Measurements from ENCODE around the gene PLEKHH3.
A peak's percentile ranks its signal among the peaks of the same experiment; 100 is the strongest.

PLEKHH3 gene

DNA sequence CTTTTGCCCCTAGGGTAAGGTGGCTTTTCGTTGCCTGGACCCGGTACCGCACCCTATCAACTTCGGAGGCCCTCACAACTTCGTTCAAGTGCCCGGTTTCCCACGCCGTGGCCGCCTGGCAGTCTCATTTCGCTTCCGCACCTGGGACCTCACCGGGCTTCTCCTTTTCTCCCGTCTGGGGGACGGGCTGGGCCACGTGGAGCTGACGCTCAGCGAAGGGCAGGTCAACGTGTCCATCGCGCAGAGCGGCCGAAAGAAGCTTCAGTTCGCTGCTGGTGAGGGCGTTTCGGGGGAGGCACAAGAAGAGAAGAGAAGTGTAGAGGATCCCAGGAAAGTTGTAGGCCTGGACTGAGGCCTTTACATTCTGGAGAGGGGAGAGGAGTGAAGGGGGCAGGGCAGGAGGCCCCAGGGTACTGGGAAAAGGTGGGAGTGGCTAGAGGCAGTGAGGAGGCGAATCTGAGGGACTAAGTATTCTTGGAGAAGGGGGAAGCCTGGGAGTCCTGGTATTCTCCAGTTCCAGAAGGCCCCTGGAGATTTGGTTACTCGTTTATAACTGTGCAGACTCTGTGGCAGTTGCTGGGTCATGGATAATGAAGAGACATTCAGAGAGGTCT, 11.0 kb upstream of the PLEKHH3 start:
- DNase-seq = no peak
- in situ Hi-C loops (cut with MboI; ENCODE audit: low pct_unique_long_range_greater_than_20kb, low sequenced_read_pairs) = no loop called here

GRCh38 chr17:42686520-42687128, 9.8 kb upstream of the PLEKHH3 start:
- DNase-seq = no peak
- in situ Hi-C loops (cut with MboI; ENCODE audit: low pct_unique_long_range_greater_than_20kb, low sequenced_read_pairs) = no loop called here

DNA sequence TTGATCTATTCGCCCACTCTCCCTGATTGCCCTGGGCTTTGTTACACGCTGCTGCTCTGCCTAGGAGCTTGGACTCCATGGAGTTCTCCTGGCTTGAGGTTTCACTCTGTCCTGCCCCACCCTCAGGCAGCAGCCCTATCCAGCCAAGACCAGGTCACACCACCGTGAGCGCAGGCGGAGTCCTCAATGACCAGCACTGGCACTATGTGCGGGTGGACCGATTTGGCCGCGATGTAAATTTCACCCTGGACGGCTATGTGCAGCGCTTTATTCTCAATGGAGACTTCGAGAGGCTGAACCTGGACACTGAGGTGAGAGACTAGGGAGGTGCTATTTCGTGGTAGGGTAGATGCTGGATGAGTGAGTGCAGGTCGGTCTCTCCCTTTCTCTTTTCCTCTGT, 9.0 kb upstream of the PLEKHH3 start:
- no peak for DNase-seq
- in situ Hi-C loops (cut with MboI; ENCODE audit: low pct_unique_long_range_greater_than_20kb, low sequenced_read_pairs) = no loop called here

DNA sequence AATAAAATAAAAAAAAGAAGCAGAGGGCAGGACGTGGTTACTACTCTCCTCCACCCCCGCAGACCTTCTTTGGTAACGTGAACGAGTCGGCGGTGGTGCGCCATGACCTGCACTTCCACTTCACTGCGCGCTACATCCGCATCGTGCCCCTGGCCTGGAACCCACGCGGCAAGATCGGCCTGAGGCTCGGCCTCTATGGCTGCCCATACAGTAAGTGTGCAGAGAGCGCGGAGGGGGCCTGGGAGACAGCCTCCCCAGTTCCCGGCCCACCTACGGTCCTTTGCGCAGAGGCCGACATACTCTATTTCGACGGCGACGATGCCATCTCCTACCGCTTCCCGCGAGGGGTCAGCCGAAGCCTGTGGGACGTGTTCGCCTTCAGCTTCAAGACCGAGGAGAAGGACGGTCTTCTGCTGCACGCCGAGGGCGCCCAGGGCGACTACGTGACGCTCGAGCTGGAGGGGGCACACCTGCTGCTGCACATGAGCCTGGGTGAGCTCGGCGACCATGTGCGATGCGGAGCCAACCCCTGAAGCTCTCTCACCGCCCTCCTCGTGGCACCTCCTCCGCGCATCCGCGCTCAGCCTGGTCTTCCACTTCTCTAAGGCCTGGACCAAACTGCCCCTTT, 8.2 kb upstream of the PLEKHH3 start:
- in situ Hi-C loops (cut with MboI; ENCODE audit: low pct_unique_long_range_greater_than_20kb, low sequenced_read_pairs) = no loop called here
- no peak for DNase-seq

- in situ Hi-C loops (cut with MboI; ENCODE audit: low pct_unique_long_range_greater_than_20kb, low sequenced_read_pairs) = no loop called here
- DNase-seq = no peak
These were observed 6.7 kb upstream of the PLEKHH3 start for GRCh38 chr17:42683407-42684034.

DNA sequence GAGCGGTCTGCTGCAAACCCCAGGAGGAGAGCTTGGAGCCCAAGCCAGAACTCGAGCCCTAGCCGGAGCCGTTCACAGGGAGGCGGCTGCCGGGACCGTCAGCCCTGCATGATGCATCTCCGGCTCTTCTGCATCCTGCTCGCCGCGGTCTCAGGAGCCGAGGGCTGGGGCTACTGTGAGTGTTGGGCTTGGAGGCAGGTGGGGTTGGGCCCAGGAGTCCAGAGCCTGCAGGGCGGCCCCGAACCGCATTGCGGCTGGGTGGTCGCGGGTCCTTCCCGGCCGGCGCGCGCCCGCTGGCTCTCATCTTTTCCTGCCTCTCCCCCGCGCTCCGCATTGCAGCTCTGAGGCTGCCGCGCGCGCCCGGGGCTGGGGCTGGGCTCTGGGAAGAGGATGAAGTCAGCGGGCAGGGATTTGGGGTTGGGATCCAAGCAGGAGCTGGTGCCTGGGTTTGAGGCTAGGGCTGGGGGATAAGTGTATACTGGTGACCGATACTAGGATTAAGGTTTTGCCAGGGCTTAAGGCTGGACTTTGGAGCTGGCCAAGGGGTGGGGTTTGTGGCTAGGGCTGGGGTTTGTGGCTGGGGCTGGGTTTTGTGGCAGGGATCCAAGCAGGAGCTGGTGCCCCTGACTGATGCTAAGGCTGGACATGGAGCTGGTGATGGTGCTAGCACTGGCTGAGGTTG, 6.1 kb upstream of the PLEKHH3 start:
- in situ Hi-C loops (cut with MboI; ENCODE audit: low pct_unique_long_range_greater_than_20kb, low sequenced_read_pairs) = no loop called here
- DNase-seq = peak; percentile 44

- in situ Hi-C loops (cut with MboI; ENCODE audit: low pct_unique_long_range_greater_than_20kb, low sequenced_read_pairs) = no loop called here
- DNase-seq = peak; percentile 60
These were observed 5.4 kb upstream of the PLEKHH3 start, which contains the start of gene CNTNAP1 for GRCh38 chr17:42681976-42682721. CNTNAP1 (plus strand) TSS chr17:42682531; CDS start chr17:42682830, 299 bp downstream.

- in situ Hi-C loops (cut with MboI; ENCODE audit: low pct_unique_long_range_greater_than_20kb, low sequenced_read_pairs) = no loop called here
- DNase-seq = peak; percentile 13
These were observed 3.6 kb upstream of the PLEKHH3 start for GRCh38 chr17:42680331-42680808.

GRCh38 chr17:42679492-42680330, 2.9 kb upstream of the PLEKHH3 start:
- in situ Hi-C loops (cut with MboI; ENCODE audit: low pct_unique_long_range_greater_than_20kb, low sequenced_read_pairs) = no loop called here
- peak; percentile 85 for DNase-seq

DNA sequence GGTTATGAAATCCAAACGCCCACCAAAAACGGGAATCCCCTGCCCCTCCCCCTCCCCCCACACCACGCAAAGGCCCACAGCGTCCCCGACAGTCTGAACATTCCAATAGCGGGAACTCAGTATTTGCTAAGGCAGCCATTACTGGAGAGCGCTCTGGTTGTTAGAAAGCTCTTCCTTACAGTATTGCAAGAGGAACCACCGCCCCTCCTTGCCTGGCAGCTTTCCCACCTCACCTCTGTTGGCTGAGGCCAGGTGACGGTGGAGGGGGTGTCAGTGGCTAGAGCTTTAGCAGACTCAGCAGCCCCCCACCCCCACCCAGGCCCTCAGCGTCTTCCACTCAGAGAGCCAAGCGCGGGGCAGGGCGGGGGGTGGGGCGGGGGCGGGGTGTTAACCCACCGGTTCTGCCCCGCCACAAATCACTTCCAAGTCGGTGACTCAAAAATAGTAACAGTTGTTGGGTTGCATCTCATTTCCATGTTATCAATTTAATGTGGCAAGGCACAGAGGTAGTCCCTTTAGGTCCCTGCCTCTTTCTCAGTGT, 2.2 kb upstream of the PLEKHH3 start:
- in situ Hi-C loops (cut with MboI; ENCODE audit: low pct_unique_long_range_greater_than_20kb, low sequenced_read_pairs) = no loop called here
- peak; percentile 53 for DNase-seq

- DNase-seq = peak; percentile 92
- in situ Hi-C loops (cut with MboI; ENCODE audit: low pct_unique_long_range_greater_than_20kb, low sequenced_read_pairs) = no loop called here
These were observed 1.4 kb upstream of the PLEKHH3 start for GRCh38 chr17:42677921-42678781.

- in situ Hi-C loops (cut with MboI; ENCODE audit: low pct_unique_long_range_greater_than_20kb, low sequenced_read_pairs) = no loop called here
- peak; percentile 99 for DNase-seq
These were observed 441 bp upstream of the PLEKHH3 start for GRCh38 chr17:42677012-42677857.

DNA sequence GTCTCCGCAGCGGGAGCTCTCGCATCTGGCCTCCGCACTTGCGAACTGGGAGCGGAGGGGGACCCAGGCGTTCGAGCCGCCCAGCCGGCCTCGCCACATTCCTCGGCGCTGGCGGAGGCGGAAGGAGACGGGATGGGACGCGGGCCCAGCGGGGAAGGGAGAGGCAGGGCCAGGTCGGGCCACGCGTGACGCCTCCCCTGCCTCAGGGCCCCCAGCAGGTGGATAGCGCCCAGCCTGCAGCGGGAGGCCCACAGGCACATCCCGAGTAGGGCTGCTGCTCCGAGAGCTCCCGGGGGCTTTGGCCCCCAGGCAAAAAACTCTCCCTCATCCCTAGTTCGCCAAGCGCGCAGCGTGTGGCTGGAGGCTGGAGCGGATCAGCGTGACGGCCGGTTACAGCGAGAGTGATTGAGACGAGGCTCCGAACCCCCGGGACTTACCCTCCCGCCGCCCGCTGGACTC, 800 bp downstream of the PLEKHH3 start:
- in situ Hi-C loops (cut with MboI; ENCODE audit: low pct_unique_long_range_greater_than_20kb, low sequenced_read_pairs) = no loop called here
- DNase-seq = peak; percentile 43

- in situ Hi-C loops (cut with MboI; ENCODE audit: low pct_unique_long_range_greater_than_20kb, low sequenced_read_pairs) = no loop called here
These were observed 1.3 kb downstream of the PLEKHH3 start for GRCh38 chr17:42675348-42675964.

GRCh38 chr17:42674755-42675347, 1.9 kb downstream of the PLEKHH3 start:
- in situ Hi-C loops (cut with MboI; ENCODE audit: low pct_unique_long_range_greater_than_20kb, low sequenced_read_pairs) = no loop called here
- no peak for DNase-seq

More at GRCh38 chr17:42675348-42675964, 1.3 kb downstream of the PLEKHH3 start:
- no peak for DNase-seq
